Central memory CD8-positive, alpha-beta T cell (primary cell): Measurements from ENCODE around the gene DSG2.

ENCODE experiments used
- ATAC-seq: fragments of 150-1000 bp; cut with Tn5 transposase; replicated peaks from 2 replicates; pipeline ENCODE4 v1.10.0; 2022; ENCODE audit warnings: mild to moderate bottlenecking, moderate FRiP score, moderate number of reproducible peaks; ENCODE audit not compliant: poor library complexity, severe bottlenecking; ENCODE audit errors: extremely low read depth
- DNase-seq, 2 donors: peaks; one replicate each; pipeline ENCODE4 v3.0.0; 2021; ENCODE audit warnings: low spot score in 2 of 2
- H3K27ac Mint-ChIP-seq: one replicate; pipeline ENCODE4 v1.8.0; 2022; ENCODE audit warnings: low read depth, mild to moderate bottlenecking, moderate library complexity, mixed read lengths
- H3K27me3 Mint-ChIP-seq: one replicate; pipeline ENCODE4 v1.8.0; 2022; ENCODE audit warnings: mixed read lengths
- H3K36me3 Mint-ChIP-seq: one replicate; pipeline ENCODE4 v1.8.0; 2022; ENCODE audit warnings: mild to moderate bottlenecking, moderate library complexity, mixed read lengths; ENCODE audit not compliant: insufficient read depth
- H3K4me1 Mint-ChIP-seq: one replicate; pipeline ENCODE4 v1.8.0; 2022; ENCODE audit warnings: mixed read lengths
- H3K4me3 Mint-ChIP-seq: one replicate; pipeline ENCODE4 v1.8.0; 2022; ENCODE audit warnings: mild to moderate bottlenecking, moderate library complexity, mixed read lengths
- H3K9me3 Mint-ChIP-seq: one replicate; pipeline ENCODE4 v1.8.0; 2022; ENCODE audit warnings: mixed read lengths

The DSG2 gene

GRCh38 chr18:31566576-31567306 is 68.8 kb downstream of the DSG2 start:
- H3K27me3 Mint-ChIP-seq: no peaks in the 10 kb centered on the region
- H3K9me3 Mint-ChIP-seq: no peaks in the 10 kb centered on the region
- H3K4me1 Mint-ChIP-seq: no peaks in the 10 kb centered on the region
- ATAC-seq (no peak), DNase-seq (no peak)
- H3K36me3 Mint-ChIP-seq: no peaks in the 10 kb centered on the region
- no peak overlapping the region for H3K27ac Mint-ChIP-seq
- no peak overlapping the region for H3K4me3 Mint-ChIP-seq

GRCh38 chr18:31572368-31572767 is 74.4 kb downstream of the DSG2 start:
- DNase-seq: no peak
- Mint-ChIP-seq H3K4me1 (no peaks in the 10 kb centered on the region), H3K4me3 (no peak overlapping the region), H3K9me3 (no peaks in the 10 kb centered on the region), H3K27me3 (no peaks in the 10 kb centered on the region), H3K36me3 (no peaks in the 10 kb centered on the region), H3K27ac (no peak overlapping the region)
- ATAC-seq: no peak

DNA sequence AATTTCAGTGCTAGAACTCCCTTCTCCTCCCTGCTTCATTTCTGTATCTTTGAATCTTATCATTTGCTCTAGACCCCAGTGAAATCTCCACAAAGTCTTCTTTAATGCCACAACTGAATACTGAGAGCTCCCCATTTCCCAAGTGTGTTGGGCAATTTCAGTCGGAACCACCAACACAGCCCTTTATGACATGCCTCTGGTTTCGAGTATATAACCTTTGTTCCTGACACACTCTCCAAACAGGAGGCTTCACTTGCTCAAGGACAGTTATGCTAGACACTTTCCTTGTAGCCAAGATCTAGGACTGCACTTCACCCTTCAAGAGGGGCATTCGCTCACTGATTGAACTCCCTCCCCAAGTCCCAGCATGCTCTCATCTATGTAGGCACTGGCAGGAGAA is 75.1 kb downstream of the DSG2 start:
- H3K36me3 Mint-ChIP-seq: no peaks in the 10 kb centered on the region
- no peak overlapping the region for H3K4me3 Mint-ChIP-seq
- ATAC-seq (no peak), DNase-seq (no peak)
- no peaks in the 10 kb centered on the region for H3K4me1 Mint-ChIP-seq
- no peaks in the 10 kb centered on the region for H3K27me3 Mint-ChIP-seq
- H3K9me3 Mint-ChIP-seq: no peaks in the 10 kb centered on the region
- H3K27ac Mint-ChIP-seq: no peak overlapping the region

- ATAC-seq (no peak), DNase-seq (no peak)
- no peaks in the 10 kb centered on the region for H3K9me3 Mint-ChIP-seq
- no peaks in the 10 kb centered on the region for H3K36me3 Mint-ChIP-seq
- no peak overlapping the region for H3K4me3 Mint-ChIP-seq
- no peaks in the 10 kb centered on the region for H3K4me1 Mint-ChIP-seq
- no peak overlapping the region for H3K27ac Mint-ChIP-seq
- H3K27me3 Mint-ChIP-seq: no peaks in the 10 kb centered on the region
Observed at GRCh38 chr18:31574359-31574758, 76.4 kb downstream of the DSG2 start.

DNA sequence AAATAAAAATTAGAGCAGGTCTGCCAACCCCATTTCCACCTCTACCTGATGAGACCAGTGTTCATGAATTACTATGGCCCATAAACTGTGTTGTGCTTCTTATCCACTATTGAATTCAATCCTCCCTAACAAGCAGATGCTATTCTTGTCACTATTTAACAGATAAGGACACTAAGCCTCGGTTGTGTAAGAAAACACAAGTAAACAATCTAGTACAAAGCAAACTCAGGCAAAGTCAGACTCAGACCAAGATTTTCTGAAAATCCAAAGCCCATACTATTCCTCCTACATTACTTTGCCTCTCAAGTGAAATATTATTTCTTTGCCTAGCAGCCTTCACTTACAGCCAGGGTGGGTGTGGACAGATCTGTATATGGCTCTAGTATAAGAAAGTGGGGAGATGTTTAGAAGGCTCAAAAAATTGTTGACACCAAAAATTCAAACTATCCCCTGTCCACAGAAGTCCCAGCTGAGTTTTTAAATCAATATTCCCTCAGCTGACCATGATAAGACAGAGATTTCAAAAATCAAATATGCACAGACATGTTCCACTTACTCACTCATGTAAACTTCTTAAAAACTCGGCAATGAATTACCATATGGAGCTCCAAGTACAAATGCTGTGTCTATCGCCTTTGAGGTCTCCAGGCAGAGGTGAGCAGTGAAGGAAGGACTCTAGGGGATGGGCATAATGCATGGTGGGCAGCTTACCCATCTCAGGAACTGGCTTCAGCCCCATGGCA is 77.7 kb downstream of the DSG2 start:
- Mint-ChIP-seq H3K27me3 (no peaks in the 10 kb centered on the region), H3K9me3 (no peaks in the 10 kb centered on the region), H3K4me1 (no peaks in the 10 kb centered on the region), H3K4me3 (no peak overlapping the region), H3K36me3 (no peaks in the 10 kb centered on the region), H3K27ac (no peak overlapping the region)
- no peak for ATAC-seq
- DNase-seq: no peak

DNA sequence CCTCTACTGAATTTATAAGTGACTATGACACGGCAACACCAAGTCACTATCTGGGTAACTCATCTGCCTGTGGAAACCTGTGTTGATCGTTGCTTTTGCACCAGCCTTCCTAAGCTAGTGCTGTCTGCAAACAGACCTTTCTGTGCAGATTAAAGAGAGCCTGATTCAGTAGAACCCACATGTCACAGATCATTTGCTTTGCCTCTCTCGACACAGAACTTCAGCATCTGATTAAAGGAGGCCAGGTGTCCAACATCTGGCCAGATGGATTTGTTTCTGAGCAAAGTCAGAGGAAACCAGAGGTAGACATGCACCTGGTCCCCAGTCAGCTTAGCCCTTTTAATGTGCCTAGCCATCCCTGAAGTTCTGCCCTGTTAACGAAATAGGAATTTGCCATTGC is 78.7 kb downstream of the DSG2 start:
- Mint-ChIP-seq H3K27me3 (no peaks in the 10 kb centered on the region), H3K4me3 (no peak overlapping the region), H3K27ac (no peak overlapping the region), H3K36me3 (no peaks in the 10 kb centered on the region), H3K9me3 (no peaks in the 10 kb centered on the region), H3K4me1 (no peaks in the 10 kb centered on the region)
- ATAC-seq (no peak), DNase-seq (no peak)

- no peak overlapping the region for H3K27ac Mint-ChIP-seq
- no peak for ATAC-seq
- H3K9me3 Mint-ChIP-seq: no peaks in the 10 kb centered on the region
Observed at GRCh38 chr18:31577195-31577594, 79.2 kb downstream of the DSG2 start.

DNA sequence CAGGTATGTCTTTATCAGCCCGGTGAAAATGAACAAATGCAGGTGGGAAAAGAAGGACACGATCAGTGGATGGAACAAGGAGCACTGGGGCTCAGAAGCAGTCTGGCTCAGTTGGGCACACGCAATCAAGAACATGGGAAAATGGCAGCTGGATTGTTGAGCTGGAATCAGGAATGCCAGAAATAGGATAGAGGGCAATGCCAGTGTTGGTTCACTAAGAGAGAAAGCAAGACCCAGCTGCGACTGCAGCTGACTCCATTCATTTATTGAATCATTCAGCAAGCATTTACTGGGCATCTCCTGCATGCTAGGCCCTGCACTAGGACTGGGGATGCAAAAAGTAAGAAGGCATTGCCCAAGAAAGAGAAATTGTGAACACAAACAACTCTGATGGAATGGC is 80.1 kb downstream of the DSG2 start:
- ATAC-seq (no peak), DNase-seq (no peak)
- Mint-ChIP-seq H3K4me3 (no peak overlapping the region), H3K27ac (no peak overlapping the region), H3K9me3 (no peaks in the 10 kb centered on the region), H3K36me3 (no peaks in the 10 kb centered on the region), H3K27me3 (no peaks in the 10 kb centered on the region), H3K4me1 (no peaks in the 10 kb centered on the region)

More at GRCh38 chr18:31577195-31577594, 79.2 kb downstream of the DSG2 start:
- H3K4me1 Mint-ChIP-seq: no peaks in the 10 kb centered on the region
- H3K4me3 Mint-ChIP-seq: no peak overlapping the region
- no peaks in the 10 kb centered on the region for H3K36me3 Mint-ChIP-seq
- DNase-seq: no peak
- no peaks in the 10 kb centered on the region for H3K27me3 Mint-ChIP-seq

- DNase-seq (no peak), ATAC-seq (no peak)
- Mint-ChIP-seq H3K36me3 (no peaks in the 10 kb centered on the region), H3K27ac (no peak overlapping the region), H3K27me3 (no peaks in the 10 kb centered on the region), H3K4me1 (no peaks in the 10 kb centered on the region), H3K4me3 (no peak overlapping the region), H3K9me3 (no peaks in the 10 kb centered on the region)
Observed at GRCh38 chr18:31579375-31579774, 81.4 kb downstream of the DSG2 start.

- H3K27me3 Mint-ChIP-seq: no peaks in the 10 kb centered on the region
- DNase-seq (no peak), ATAC-seq (no peak)
Observed at GRCh38 chr18:31581498-31582197, 83.7 kb downstream of the DSG2 start.

DNA sequence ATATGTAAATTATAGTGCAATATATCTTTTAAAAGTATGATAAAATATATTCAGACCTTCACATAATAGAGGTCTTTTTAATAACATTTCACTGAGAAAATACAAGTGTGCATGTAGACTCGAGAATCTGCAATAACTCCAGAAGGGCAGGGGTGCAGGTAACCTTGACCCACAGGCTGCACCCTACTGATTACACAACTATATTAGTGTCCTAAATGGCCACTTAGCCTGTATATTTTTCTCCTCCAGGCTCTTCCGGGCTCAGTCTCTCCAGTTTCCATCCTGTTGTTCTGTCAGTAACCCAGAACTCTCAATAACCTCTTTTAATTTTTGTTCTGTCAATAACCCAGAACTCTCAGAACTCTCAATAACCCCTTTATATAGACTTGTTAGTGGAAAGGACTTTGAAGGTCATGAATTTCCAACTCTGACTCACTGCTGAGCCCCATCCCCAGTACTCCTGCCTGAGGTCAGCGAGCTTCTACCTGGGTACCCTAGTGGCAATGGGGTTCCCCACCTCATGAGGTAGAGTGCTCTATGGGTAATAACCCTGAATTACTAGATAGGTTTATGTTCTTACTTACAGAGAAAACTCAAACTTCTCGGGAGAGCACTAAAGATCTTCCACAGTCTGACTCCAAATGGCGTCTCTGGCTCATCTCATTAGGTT is 85.3 kb downstream of the DSG2 start:
- no peaks in the 10 kb centered on the region for H3K9me3 Mint-ChIP-seq
- no peak for ATAC-seq
- no peaks in the 10 kb centered on the region for H3K27me3 Mint-ChIP-seq
- no peak for DNase-seq
- H3K4me3 Mint-ChIP-seq: no peak overlapping the region
- H3K27ac Mint-ChIP-seq: no peak overlapping the region
- H3K4me1 Mint-ChIP-seq: no peaks in the 10 kb centered on the region
- no peaks in the 10 kb centered on the region for H3K36me3 Mint-ChIP-seq

More at GRCh38 chr18:31581498-31582197, 83.7 kb downstream of the DSG2 start:
- Mint-ChIP-seq H3K36me3 (no peaks in the 10 kb centered on the region), H3K4me3 (no peak overlapping the region), H3K9me3 (no peaks in the 10 kb centered on the region), H3K27ac (no peak overlapping the region), H3K4me1 (no peaks in the 10 kb centered on the region)

DNA sequence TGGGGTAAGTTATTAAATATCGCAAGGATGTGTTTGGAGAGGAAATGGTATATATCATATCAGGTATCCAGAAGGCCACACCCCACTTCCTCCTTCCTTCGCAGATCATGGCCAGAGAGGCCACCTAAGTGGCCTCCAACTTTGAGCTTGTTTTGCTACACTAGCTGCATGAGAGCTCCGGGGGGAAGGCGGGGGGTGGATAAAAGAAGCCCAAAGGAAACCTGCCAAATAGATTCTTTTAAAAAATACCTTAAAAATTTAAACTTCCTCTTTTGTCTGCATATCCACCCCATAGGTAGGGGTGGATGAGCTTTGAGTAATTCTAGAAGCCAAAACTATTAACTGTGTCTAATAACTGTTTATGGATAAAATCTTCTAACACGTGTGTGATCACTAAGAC is 88.0 kb downstream of the DSG2 start:
- Mint-ChIP-seq H3K27ac (no peak overlapping the region), H3K9me3 (no peaks in the 10 kb centered on the region), H3K27me3 (peaks cover 7% of the 10 kb centered on the region), H3K36me3 (peaks cover 1% of the 10 kb centered on the region), H3K4me1 (no peaks in the 10 kb centered on the region), H3K4me3 (no peak overlapping the region)
- ATAC-seq (no peak), DNase-seq (no peak)
